NT2/D1 (cell line): ENCODE data around the gene FGF1.

Experiments used
- SUZ12 ChIP-seq: IDR thresholded peaks from 2 replicates; pipeline ENCODE4 v1.6.1; 2011; ENCODE audit not compliant: insufficient read length, insufficient read depth; ENCODE audit errors: extremely low read depth
- YY1 ChIP-seq: IDR thresholded peaks from 2 replicates; pipeline ENCODE4 v1.6.1; 2011; ENCODE audit not compliant: insufficient read length, insufficient read depth
- ZNF274 ChIP-seq: IDR thresholded peaks from 2 replicates; pipeline ENCODE4 v1.6.1; 2011; ENCODE audit warnings: mild to moderate bottlenecking, low read depth, low read length

- TF ChIP-seq ZNF274 (no peak), YY1 (no peak), SUZ12 (no peak)
Observed at GRCh38 chr5:142696379-142696778, 10.5 kb upstream of the FGF1 start.
